Measurements from ENCODE around the gene PTGER3. TPM values are rescaled to one million over a fixed set of nuclear protein-coding genes. Genes with fewer than 3 reads are reported as not detected.
"Not testable (repeated sequence)": the region's sequence is repeated elsewhere in the genome, so short reads cannot be mapped to it uniquely, and the experiment has no call there.

Gene PTGER3
- total and polyA plus RNA-seq, 4 donors = 0.04 to 1.6 (median 0.26) TPM

- no peak for TF ChIP-seq CTCF (IDR thresholded peaks at IDR 0.05; ENCODE audit: low read depth, low read length, missing input control)
- TF ChIP-seq HNF4G (IDR thresholded peaks at IDR 0.05) = no peak
- no peak for TF ChIP-seq NR2F2 (IDR thresholded peaks at IDR 0.05)
- TF ChIP-seq RAD21 (IDR thresholded peaks at IDR 0.05) = no peak
- no peak for TF ChIP-seq JUND (IDR thresholded peaks at IDR 0.05)
- TF ChIP-seq FOXA1 (IDR thresholded peaks at IDR 0.05) = no peak
Measured at GRCh38 chr1:70990469-70991253, 57.0 kb downstream of the PTGER3 start (continued).

GRCh38 chr1:70987497-70987896 lies 60.1 kb downstream of the PTGER3 start:
- no peak for DNase-seq (ENCODE audit: low spot score)
- no peak overlapping the region for H3K9ac ChIP-seq (ENCODE audit: low read depth in 1 of 2, low read length in 2 of 2)
- no peaks in the 10 kb centered on the region for H3K9me3 ChIP-seq (ENCODE audit: control insufficient read depth in 4 of 4, low read length in 3 of 4)
- 66% methylated on average over 2 of the region's 2 CpGs for WGBS
- no peak overlapping the region for H3K4me3 ChIP-seq (ENCODE audit: low read depth in 1 of 3, low read length in 3 of 3)
- no peak for TF ChIP-seq FOXA1 (IDR thresholded peaks at IDR 0.05)
- no peak for TF ChIP-seq JUND (IDR thresholded peaks at IDR 0.05)
- TF ChIP-seq ZBTB33 (IDR thresholded peaks at IDR 0.05) = no peak
- no peak for TF ChIP-seq NR2F2 (IDR thresholded peaks at IDR 0.05)
- no peak for TF ChIP-seq SP1 (IDR thresholded peaks at IDR 0.05)
- no peaks in the 10 kb centered on the region for H3K36me3 ChIP-seq (ENCODE audit: control insufficient read depth in 4 of 4, insufficient read depth in 3 of 4, low read depth in 1 of 4, low read length in 3 of 4)
- no peaks in the 10 kb centered on the region for H3K4me1 ChIP-seq (ENCODE audit: control insufficient read depth in 4 of 4, insufficient read depth in 4 of 4, low read length in 3 of 4)
- no peak overlapping the region for H3K27ac ChIP-seq (ENCODE audit: low read depth in 1 of 2, low read length in 2 of 2)
- H3K27me3 ChIP-seq (ENCODE audit: control insufficient read depth in 4 of 4, insufficient read depth in 4 of 4, low read length in 3 of 4) = peaks cover 0 to 4% (median 0%) of the 10 kb centered on the region in 4 donors

- H3K9ac ChIP-seq (ENCODE audit: low read depth in 1 of 2, low read length in 2 of 2); H3K36me3 ChIP-seq (ENCODE audit: control insufficient read depth in 4 of 4, insufficient read depth in 3 of 4, low read depth in 1 of 4, low read length in 3 of 4); H3K4me1 ChIP-seq (ENCODE audit: control insufficient read depth in 4 of 4, insufficient read depth in 4 of 4, low read length in 3 of 4); DNase-seq (ENCODE audit: low spot score); H3K9me3 ChIP-seq (ENCODE audit: control insufficient read depth in 4 of 4, low read length in 3 of 4); H3K27me3 ChIP-seq (ENCODE audit: control insufficient read depth in 4 of 4, insufficient read depth in 4 of 4, low read length in 3 of 4); H3K27ac ChIP-seq (ENCODE audit: low read depth in 1 of 2, low read length in 2 of 2); H3K4me3 ChIP-seq (ENCODE audit: low read depth in 1 of 3, low read length in 3 of 3): not testable (repeated sequence)
- 87% methylated on average over 5 of the region's 5 CpGs for WGBS
Measured at GRCh38 chr1:70985776-70986225, 61.8 kb downstream of the PTGER3 start.

GRCh38 chr1:70985278-70985677 lies 62.3 kb downstream of the PTGER3 start:
- not testable (repeated sequence) for H3K27ac ChIP-seq (ENCODE audit: low read depth in 1 of 2, low read length in 2 of 2); H3K9ac ChIP-seq (ENCODE audit: low read depth in 1 of 2, low read length in 2 of 2); H3K4me1 ChIP-seq (ENCODE audit: control insufficient read depth in 4 of 4, insufficient read depth in 4 of 4, low read length in 3 of 4); H3K36me3 ChIP-seq (ENCODE audit: control insufficient read depth in 4 of 4, insufficient read depth in 3 of 4, low read depth in 1 of 4, low read length in 3 of 4); DNase-seq (ENCODE audit: low spot score); H3K4me3 ChIP-seq (ENCODE audit: low read depth in 1 of 3, low read length in 3 of 3); H3K27me3 ChIP-seq (ENCODE audit: control insufficient read depth in 4 of 4, insufficient read depth in 4 of 4, low read length in 3 of 4); H3K9me3 ChIP-seq (ENCODE audit: control insufficient read depth in 4 of 4, low read length in 3 of 4)
- 70% methylated on average over 2 of the region's 2 CpGs for WGBS

All from liver (tissue), 9 donors.